ENCODE measurements around the gene TFCP2L1. TPM values are rescaled to one million over a fixed set of nuclear protein-coding genes. Genes with fewer than 3 reads are reported as not detected.

The TFCP2L1 gene
- total and polyA plus RNA-seq, 2 experiments from 2014 or later, result 0.94 to 6.4 TPM

DNA sequence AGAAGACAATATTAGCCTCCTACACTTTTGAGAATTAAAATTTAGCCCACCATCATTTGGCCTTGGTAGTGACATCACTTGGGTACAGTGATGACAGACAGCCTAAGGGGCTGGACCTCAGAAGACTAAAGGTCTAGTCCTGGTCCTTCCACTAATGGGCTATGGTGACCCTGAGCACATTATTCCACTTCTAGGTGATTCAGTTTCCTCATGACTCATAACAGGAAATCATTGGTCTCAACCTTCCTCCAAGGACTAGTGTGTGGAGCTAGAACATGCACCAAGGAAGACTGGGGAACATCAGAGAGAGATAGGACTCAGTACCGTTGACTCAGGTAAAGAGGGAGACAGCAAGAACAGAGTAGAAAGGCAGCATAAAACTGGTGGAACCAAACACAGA, 64.0 kb downstream of the TFCP2L1 start:
- Mint-ChIP-seq H3K27me3 (ENCODE audit: insufficient read depth, low read depth, poor library complexity) (no peaks in the 10 kb centered on the region), H3K9me3 (no peaks in the 10 kb centered on the region), H3K27ac (no peak overlapping the region), H3K36me3 (ENCODE audit: low read depth) (no peaks in the 10 kb centered on the region), H3K4me3 (no peak overlapping the region), H3K4me1 (no peaks in the 10 kb centered on the region)
- no peaks in the 10 kb centered on the region for H3K27me3 ChIP-seq (ENCODE audit: insufficient read depth)
- no peak overlapping the region for H3K27ac ChIP-seq (ENCODE audit: low read depth)
- DNase-seq (ENCODE audit: low spot score) (no peak), ATAC-seq (no peak)
- no peaks in the 10 kb centered on the region for H3F3A ChIP-seq (replicated peaks; ENCODE audit: low read depth)
- H3K4me3 ChIP-seq, result no peak overlapping the region
- no peaks in the 10 kb centered on the region for H4K20me1 ChIP-seq (replicated peaks; ENCODE audit: insufficient read depth)
- H3K79me2 ChIP-seq (replicated peaks; ENCODE audit: insufficient read depth), result no peaks in the 10 kb centered on the region
- no peak for TF ChIP-seq STAT1 (IDR thresholded peaks at IDR 0.05; ENCODE audit: unreplicated experiment)
- TF ChIP-seq, protein P1, sequence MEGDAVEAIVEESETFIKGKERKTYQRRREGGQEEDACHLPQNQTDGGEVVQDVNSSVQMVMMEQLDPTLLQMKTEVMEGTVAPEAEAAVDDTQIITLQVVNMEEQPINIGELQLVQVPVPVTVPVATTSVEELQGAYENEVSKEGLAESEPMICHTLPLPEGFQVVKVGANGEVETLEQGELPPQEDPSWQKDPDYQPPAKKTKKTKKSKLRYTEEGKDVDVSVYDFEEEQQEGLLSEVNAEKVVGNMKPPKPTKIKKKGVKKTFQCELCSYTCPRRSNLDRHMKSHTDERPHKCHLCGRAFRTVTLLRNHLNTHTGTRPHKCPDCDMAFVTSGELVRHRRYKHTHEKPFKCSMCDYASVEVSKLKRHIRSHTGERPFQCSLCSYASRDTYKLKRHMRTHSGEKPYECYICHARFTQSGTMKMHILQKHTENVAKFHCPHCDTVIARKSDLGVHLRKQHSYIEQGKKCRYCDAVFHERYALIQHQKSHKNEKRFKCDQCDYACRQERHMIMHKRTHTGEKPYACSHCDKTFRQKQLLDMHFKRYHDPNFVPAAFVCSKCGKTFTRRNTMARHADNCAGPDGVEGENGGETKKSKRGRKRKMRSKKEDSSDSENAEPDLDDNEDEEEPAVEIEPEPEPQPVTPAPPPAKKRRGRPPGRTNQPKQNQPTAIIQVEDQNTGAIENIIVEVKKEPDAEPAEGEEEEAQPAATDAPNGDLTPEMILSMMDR (conservative IDR thresholded peaks at IDR 0.05; ENCODE audit: low read depth in 2 of 2), result no peak
- no peaks in the 10 kb centered on the region; the same call in 1 of the 2 replicates for H3K9me2 ChIP-seq (ENCODE audit: insufficient read depth)
- H3K4me1 ChIP-seq (ENCODE audit: insufficient read depth), result no peaks in the 10 kb centered on the region
- H2AFZ ChIP-seq, result no peak overlapping the region
- H3K4me2 ChIP-seq, result no peak overlapping the region
- H3K36me3 ChIP-seq (ENCODE audit: insufficient read depth), result no peaks in the 10 kb centered on the region

DNA sequence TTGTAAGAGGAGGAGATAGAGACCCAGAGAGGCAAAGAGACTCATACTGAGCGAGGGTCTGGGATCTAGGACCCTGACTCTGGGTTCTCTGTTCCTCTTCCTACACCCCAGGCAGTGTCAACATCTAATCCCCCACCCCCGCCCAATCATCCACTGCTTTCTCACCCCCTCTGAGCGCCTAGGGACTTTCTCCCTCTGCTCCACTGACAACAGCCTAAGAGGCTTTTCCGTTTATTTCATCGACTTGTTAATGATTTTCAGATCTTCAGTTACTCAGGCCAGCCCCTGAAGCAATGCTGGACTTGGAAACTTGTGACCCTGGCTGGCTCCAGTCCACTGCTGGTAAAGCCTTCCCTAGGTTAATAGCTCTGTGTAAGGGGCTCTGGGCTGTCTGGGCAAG, 65.1 kb downstream of the TFCP2L1 start:
- H3K4me3 ChIP-seq, result no peak overlapping the region
- no peaks in the 10 kb centered on the region; the same call in 1 of the 2 replicates for H3K9me2 ChIP-seq (ENCODE audit: insufficient read depth)
- H3K4me2 ChIP-seq, result no peak overlapping the region
- DNase-seq (ENCODE audit: low spot score) (no peak), ATAC-seq (no peak)
- TF ChIP-seq CREB1 (CRISPR knock-in tag; IDR thresholded peaks at IDR 0.05; ENCODE audit: low read depth) (no peak), ZNF114 (CRISPR knock-in tag; IDR thresholded peaks at IDR 0.05) (no peak)
- TF ChIP-seq, protein P2, sequence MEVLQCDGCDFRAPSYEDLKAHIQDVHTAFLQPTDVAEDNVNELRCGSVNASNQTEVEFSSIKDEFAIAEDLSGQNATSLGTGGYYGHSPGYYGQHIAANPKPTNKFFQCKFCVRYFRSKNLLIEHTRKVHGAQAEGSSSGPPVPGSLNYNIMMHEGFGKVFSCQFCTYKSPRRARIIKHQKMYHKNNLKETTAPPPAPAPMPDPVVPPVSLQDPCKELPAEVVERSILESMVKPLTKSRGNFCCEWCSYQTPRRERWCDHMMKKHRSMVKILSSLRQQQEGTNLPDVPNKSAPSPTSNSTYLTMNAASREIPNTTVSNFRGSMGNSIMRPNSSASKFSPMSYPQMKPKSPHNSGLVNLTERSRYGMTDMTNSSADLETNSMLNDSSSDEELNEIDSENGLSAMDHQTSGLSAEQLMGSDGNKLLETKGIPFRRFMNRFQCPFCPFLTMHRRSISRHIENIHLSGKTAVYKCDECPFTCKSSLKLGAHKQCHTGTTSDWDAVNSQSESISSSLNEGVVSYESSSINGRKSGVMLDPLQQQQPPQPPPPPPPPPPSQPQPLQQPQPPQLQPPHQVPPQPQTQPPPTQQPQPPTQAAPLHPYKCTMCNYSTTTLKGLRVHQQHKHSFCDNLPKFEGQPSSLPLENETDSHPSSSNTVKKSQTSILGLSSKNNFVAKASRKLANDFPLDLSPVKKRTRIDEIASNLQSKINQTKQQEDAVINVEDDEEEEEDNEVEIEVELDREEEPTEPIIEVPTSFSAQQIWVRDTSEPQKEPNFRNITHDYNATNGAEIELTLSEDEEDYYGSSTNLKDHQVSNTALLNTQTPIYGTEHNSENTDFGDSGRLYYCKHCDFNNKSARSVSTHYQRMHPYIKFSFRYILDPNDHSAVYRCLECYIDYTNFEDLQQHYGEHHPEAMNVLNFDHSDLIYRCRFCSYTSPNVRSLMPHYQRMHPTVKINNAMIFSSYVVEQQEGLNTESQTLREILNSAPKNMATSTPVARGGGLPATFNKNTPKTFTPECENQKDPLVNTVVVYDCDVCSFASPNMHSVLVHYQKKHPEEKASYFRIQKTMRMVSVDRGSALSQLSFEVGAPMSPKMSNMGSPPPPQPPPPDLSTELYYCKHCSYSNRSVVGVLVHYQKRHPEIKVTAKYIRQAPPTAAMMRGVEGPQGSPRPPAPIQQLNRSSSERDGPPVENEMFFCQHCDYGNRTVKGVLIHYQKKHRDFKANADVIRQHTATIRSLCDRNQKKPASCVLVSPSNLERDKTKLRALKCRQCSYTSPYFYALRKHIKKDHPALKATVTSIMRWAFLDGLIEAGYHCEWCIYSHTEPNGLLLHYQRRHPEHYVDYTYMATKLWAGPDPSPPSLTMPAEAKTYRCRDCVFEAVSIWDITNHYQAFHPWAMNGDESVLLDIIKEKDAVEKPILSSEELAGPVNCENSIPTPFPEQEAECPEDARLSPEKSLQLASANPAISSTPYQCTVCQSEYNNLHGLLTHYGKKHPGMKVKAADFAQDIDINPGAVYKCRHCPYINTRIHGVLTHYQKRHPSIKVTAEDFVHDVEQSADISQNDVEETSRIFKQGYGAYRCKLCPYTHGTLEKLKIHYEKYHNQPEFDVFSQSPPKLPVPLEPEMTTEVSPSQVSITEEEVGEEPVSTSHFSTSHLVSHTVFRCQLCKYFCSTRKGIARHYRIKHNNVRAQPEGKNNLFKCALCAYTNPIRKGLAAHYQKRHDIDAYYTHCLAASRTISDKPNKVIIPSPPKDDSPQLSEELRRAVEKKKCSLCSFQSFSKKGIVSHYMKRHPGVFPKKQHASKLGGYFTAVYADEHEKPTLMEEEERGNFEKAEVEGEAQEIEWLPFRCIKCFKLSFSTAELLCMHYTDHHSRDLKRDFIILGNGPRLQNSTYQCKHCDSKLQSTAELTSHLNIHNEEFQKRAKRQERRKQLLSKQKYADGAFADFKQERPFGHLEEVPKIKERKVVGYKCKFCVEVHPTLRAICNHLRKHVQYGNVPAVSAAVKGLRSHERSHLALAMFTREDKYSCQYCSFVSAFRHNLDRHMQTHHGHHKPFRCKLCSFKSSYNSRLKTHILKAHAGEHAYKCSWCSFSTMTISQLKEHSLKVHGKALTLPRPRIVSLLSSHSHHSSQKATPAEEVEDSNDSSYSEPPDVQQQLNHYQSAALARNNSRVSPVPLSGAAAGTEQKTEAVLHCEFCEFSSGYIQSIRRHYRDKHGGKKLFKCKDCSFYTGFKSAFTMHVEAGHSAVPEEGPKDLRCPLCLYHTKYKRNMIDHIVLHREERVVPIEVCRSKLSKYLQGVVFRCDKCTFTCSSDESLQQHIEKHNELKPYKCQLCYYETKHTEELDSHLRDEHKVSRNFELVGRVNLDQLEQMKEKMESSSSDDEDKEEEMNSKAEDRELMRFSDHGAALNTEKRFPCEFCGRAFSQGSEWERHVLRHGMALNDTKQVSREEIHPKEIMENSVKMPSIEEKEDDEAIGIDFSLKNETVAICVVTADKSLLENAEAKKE (CRISPR knock-in tag; IDR thresholded peaks at IDR 0.05), result no peak
- TF ChIP-seq, protein P3, sequence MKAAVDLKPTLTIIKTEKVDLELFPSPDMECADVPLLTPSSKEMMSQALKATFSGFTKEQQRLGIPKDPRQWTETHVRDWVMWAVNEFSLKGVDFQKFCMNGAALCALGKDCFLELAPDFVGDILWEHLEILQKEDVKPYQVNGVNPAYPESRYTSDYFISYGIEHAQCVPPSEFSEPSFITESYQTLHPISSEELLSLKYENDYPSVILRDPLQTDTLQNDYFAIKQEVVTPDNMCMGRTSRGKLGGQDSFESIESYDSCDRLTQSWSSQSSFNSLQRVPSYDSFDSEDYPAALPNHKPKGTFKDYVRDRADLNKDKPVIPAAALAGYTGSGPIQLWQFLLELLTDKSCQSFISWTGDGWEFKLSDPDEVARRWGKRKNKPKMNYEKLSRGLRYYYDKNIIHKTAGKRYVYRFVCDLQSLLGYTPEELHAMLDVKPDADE (IDR thresholded peaks at IDR 0.05), result no peak
- Mint-ChIP-seq H3K4me3 (no peak overlapping the region), H3K9me3 (no peaks in the 10 kb centered on the region), H3K27me3 (ENCODE audit: insufficient read depth, low read depth, poor library complexity) (no peaks in the 10 kb centered on the region), H3K27ac (no peak overlapping the region), H3K36me3 (ENCODE audit: low read depth) (no peaks in the 10 kb centered on the region), H3K4me1 (no peaks in the 10 kb centered on the region)
- no peaks in the 10 kb centered on the region for H3K4me1 ChIP-seq (ENCODE audit: insufficient read depth)
- H3K27ac ChIP-seq (ENCODE audit: low read depth), result no peak overlapping the region
- no peaks in the 10 kb centered on the region for H3K79me2 ChIP-seq (replicated peaks; ENCODE audit: insufficient read depth)
- no peaks in the 10 kb centered on the region for H4K20me1 ChIP-seq (replicated peaks; ENCODE audit: insufficient read depth)
- no peak overlapping the region for H2AFZ ChIP-seq
- H3K36me3 ChIP-seq (ENCODE audit: insufficient read depth), result no peaks in the 10 kb centered on the region
- H3F3A ChIP-seq (replicated peaks; ENCODE audit: low read depth), result no peaks in the 10 kb centered on the region
- H3K27me3 ChIP-seq (ENCODE audit: insufficient read depth), result no peaks in the 10 kb centered on the region

All from GM23338 (cell line).